A673 (cell line): ENCODE measurements around the gene GDF15. TPM values are rescaled to one million over a fixed set of nuclear protein-coding genes. Genes with fewer than 3 reads are reported as not detected.

Experiments used
- BruUV-seq: library from RNA; stranded (reverse); fragments of 400-500 nt; replicated peaks from 2 replicates; lab custom pipeline; 2021; lab: Mats Ljungman, UMichigan
- CTCF ChIA-PET: fragments of 300-600 bp; sonication (Branson Sonifier 250); formaldehyde crosslinking; loops from one replicate; lab custom pipeline; 2022; ENCODE audit warnings: antibody characterized with exemption; lab: Charles Lee
- POLR2A ChIA-PET: fragments of 300-600 bp; sonication (Branson Sonifier 250); formaldehyde crosslinking; loops from one replicate; lab custom pipeline; 2022; ENCODE audit warnings: antibody characterized with exemption; ENCODE audit not compliant: low non-redundant PET; lab: Charles Lee
- DNase-seq: peaks from one replicate; pipeline ENCODE4 v3.0.0-alpha.2; 2015; ENCODE audit warnings: low spot score
- H3K27ac ChIP-seq: fragments of 200-600 bp; sonication (generic); 2 replicates; pipeline ENCODE4 v1.5.1; 2016; ENCODE audit warnings: mixed run types, low read depth, mild to moderate bottlenecking, mixed read lengths, antibody characterized with exemption, low read length; ENCODE audit not compliant: poor library complexity, severe bottlenecking
- H3K27me3 ChIP-seq: fragments of 200-600 bp; sonication (generic); replicated peaks from 2 replicates; pipeline ENCODE4 v1.6.1; 2017; ENCODE audit warnings: mixed run types, low read depth, mild to moderate bottlenecking, mixed read lengths, antibody characterized with exemption, low read length; ENCODE audit not compliant: insufficient read depth, poor library complexity
- H3K36me3 ChIP-seq: fragments of 200-600 bp; sonication (generic); 2 replicates; pipeline ENCODE4 v1.6.1; 2016; ENCODE audit warnings: mixed run types, mild to moderate bottlenecking, mixed read lengths, antibody characterized with exemption, low read length; ENCODE audit not compliant: insufficient read depth, poor library complexity, severe bottlenecking
- H3K4me1 ChIP-seq: fragments of 200-600 bp; sonication (generic); 2 replicates; pipeline ENCODE4 v1.6.1; 2017; ENCODE audit warnings: mixed run types, mild to moderate bottlenecking, mixed read lengths, antibody characterized with exemption, low read length; ENCODE audit not compliant: insufficient read depth, poor library complexity, severe bottlenecking
- H3K4me3 ChIP-seq: fragments of 200-600 bp; sonication (generic); 2 replicates; pipeline ENCODE4 v1.5.1; 2016; ENCODE audit warnings: low read depth, mixed run types, mild to moderate bottlenecking, mixed read lengths, low read length; ENCODE audit not compliant: poor library complexity, severe bottlenecking
- H3K9me3 ChIP-seq: fragments of 200-600 bp; sonication (generic); 2 replicates; pipeline ENCODE4 v1.6.1; 2016; ENCODE audit warnings: mixed run types, low read depth, mild to moderate bottlenecking, mixed read lengths, antibody characterized with exemption, low read length; ENCODE audit not compliant: poor library complexity, severe bottlenecking
- EZH2 ChIP-seq: fragments of 200-600 bp; sonication (generic); IDR thresholded peaks from 2 replicates; pipeline ENCODE4 v1.6.1; 2017; ENCODE audit warnings: borderline replicate concordance, low read depth, mild to moderate bottlenecking, mixed read lengths, antibody characterized with exemption, low read length; ENCODE audit not compliant: poor library complexity, severe bottlenecking
- intact Hi-C: fragments of 100-400 bp; cut with micrococcal nuclease; formaldehyde crosslinking; loops from one replicate; pipeline ENCODE4 v1.10.0; 2022; ENCODE audit not compliant: unreplicated experiment
- total RNA-seq: library from RNA; stranded (reverse); gene quantifications from 2 replicates; pipeline ENCODE4 v1.2.3, GENCODE V29; 2021
- TF ChIP-seq, protein P1 (sequence below): fragments of 300-800, 200-600 bp; sonication (generic); conservative IDR thresholded peaks from 2 replicates; pipeline ENCODE4 v1.5.1; 2017; ENCODE audit warnings: low read depth, mild to moderate bottlenecking, antibody characterized with exemption, low read length, moderate library complexity, mixed read lengths

GDF15 gene
- total RNA-seq, 1 experiment from 2014 or later: 4.0 TPM

DNA sequence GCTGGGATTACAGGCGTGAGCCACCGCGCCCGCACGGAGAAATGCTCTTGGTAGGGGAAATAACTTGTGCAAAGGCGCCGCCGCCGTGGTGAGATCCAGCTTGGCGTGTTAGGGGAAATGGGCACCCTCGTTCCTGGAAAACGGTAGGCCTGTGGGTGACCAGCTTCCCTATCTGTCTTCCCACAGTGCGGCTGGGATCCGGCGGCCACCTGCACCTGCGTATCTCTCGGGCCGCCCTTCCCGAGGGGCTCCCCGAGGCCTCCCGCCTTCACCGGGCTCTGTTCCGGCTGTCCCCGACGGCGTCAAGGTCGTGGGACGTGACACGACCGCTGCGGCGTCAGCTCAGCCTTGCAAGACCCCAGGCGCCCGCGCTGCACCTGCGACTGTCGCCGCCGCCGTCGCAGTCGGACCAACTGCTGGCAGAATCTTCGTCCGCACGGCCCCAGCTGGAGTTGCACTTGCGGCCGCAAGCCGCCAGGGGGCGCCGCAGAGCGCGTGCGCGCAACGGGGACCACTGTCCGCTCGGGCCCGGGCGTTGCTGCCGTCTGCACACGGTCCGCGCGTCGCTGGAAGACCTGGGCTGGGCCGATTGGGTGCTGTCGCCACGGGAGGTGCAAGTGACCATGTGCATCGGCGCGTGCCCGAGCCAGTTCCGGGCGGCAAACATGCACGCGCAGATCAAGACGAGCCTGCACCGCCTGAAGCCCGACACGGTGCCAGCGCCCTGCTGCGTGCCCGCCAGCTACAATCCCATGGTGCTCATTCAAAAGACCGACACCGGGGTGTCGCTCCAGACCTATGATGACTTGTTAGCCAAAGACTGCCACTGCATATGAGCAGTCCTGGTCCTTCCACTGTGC lies 2.4 kb downstream of the GDF15 start:
- intact Hi-C loops: no loop called here
- no TSS peak for BruUV-seq
- no peak overlapping the region for H3K27ac ChIP-seq
- TF ChIP-seq, protein P1, sequence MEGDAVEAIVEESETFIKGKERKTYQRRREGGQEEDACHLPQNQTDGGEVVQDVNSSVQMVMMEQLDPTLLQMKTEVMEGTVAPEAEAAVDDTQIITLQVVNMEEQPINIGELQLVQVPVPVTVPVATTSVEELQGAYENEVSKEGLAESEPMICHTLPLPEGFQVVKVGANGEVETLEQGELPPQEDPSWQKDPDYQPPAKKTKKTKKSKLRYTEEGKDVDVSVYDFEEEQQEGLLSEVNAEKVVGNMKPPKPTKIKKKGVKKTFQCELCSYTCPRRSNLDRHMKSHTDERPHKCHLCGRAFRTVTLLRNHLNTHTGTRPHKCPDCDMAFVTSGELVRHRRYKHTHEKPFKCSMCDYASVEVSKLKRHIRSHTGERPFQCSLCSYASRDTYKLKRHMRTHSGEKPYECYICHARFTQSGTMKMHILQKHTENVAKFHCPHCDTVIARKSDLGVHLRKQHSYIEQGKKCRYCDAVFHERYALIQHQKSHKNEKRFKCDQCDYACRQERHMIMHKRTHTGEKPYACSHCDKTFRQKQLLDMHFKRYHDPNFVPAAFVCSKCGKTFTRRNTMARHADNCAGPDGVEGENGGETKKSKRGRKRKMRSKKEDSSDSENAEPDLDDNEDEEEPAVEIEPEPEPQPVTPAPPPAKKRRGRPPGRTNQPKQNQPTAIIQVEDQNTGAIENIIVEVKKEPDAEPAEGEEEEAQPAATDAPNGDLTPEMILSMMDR: peak; percentile 99
- TF ChIP-seq EZH2: no peak
- peak overlapping the region; percentile 43 for H3K4me3 ChIP-seq
- ChIA-PET POLR2A (interaction anchor here (0.6 kb wide), 1 partner anchor 51 kb away, joined by 13 read pairs; no protein-coding TSS in a partner anchor), CTCF (interaction anchor here (0.6 to 1.8 kb wide), 16 partner anchors 8 to 686 kb away, joined by 3 to 12 read pairs (median 4); no protein-coding TSS in a partner anchor)
- no peaks in the 10 kb centered on the region for H3K36me3 ChIP-seq
- peaks cover 26% of the 10 kb centered on the region for H3K4me1 ChIP-seq
- H3K27me3 ChIP-seq: no peaks in the 10 kb centered on the region
- no peaks in the 10 kb centered on the region for H3K9me3 ChIP-seq
- DNase-seq: peak; percentile 84

DNA sequence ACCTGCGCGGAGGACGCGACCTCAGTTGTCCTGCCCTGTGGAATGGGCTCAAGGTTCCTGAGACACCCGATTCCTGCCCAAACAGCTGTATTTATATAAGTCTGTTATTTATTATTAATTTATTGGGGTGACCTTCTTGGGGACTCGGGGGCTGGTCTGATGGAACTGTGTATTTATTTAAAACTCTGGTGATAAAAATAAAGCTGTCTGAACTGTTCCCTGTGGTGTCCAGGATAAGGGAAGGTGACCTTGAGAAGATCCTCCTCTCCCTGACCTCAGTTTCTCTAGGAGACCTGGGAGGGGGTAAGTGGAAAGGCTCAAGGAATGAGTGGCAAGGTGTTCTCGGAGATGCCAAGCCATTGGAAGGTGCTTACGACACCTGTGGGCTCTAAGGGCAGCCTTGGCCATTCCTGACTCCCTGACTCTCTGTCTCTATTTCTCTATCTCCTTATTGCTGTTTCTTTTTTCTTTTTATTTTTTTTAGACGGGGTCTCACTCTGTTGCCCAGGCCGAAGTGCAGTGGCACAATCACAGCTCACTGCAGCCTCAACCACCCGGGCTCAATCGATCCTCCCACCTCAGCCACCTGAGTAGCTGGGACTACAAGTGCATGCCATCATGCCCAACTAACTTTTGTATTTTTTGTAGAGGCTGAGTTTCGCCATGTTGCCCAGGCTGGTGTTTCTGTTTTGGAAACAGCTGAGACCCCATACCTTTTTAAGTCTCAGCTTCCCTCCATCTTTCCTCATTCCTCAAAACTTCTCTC lies 3.2 kb downstream of the GDF15 start:
- Histone ChIP-seq H3K4me3 (peak overlapping the region; percentile 43), H3K36me3 (no peaks in the 10 kb centered on the region), H3K27ac (no peak overlapping the region), H3K4me1 (peaks cover 26% of the 10 kb centered on the region), H3K9me3 (no peaks in the 10 kb centered on the region), H3K27me3 (no peaks in the 10 kb centered on the region)
- intact Hi-C loops: no loop called here
- no TSS peak for BruUV-seq
- no peak for DNase-seq
- POLR2A ChIA-PET: interaction anchor here (0.6 kb wide), 1 partner anchor 108 kb away, joined by 3 read pairs; no protein-coding TSS in a partner anchor
- CTCF ChIA-PET: interaction anchor here (0.6 to 1.7 kb wide), 5 partner anchors 9 to 234 kb away, joined by 3 to 12 read pairs (median 5); no protein-coding TSS in a partner anchor
- TF ChIP-seq, protein P1: no peak
- TF ChIP-seq EZH2: no peak

DNA sequence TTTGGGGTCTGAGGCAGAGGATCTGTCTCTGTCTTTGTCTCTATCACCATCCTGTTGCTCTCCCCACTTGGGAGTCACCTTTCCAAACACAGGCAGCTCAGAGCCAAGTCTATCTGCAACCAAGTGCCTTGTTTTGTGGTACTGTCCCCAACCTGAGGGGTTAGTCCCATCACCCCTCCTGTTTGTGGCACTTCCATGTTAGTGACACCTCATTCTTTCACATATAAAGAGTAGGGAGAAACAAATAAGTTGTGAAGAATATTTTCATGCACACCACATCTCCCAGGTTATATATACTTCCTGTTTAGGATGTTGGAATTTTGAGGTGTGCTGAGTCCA lies 3.7 kb downstream of the GDF15 start:
- TF ChIP-seq EZH2: no peak
- TF ChIP-seq, protein P1: no peak
- CTCF ChIA-PET: interaction anchor here (1.7 kb wide), 1 partner anchor 9 kb away, joined by 4 read pairs; no protein-coding TSS in a partner anchor
- intact Hi-C loops: no loop called here
- no TSS peak for BruUV-seq
- no peaks in the 10 kb centered on the region for H3K27me3 ChIP-seq
- DNase-seq: no peak
- POLR2A ChIA-PET: no interaction called here
- no peaks in the 10 kb centered on the region for H3K36me3 ChIP-seq
- no peak overlapping the region for H3K27ac ChIP-seq
- no peak overlapping the region for H3K4me3 ChIP-seq
- peaks cover 26% of the 10 kb centered on the region for H3K4me1 ChIP-seq
- no peaks in the 10 kb centered on the region for H3K9me3 ChIP-seq
